Measurements from ENCODE around the gene FOXS1. TPM values are rescaled to one million over a fixed set of nuclear protein-coding genes. Genes with fewer than 3 reads are reported as not detected.

Gene FOXS1
- total and polyA plus RNA-seq, 2 experiments from 2014 or later = 0.87 to 1.1 TPM

GRCh38 chr20:31843881-31844280 lies 1.5 kb downstream of the FOXS1 start:
- no peaks in the 10 kb centered on the region for H4K20me1 ChIP-seq (ENCODE audit: insufficient read depth, poor library complexity, severe bottlenecking)
- no peak overlapping the region for H3K4me3 ChIP-seq
- H3K27me3 ChIP-seq = peaks cover 15% of the 10 kb centered on the region
- H3K9me2 ChIP-seq (replicated peaks; ENCODE audit: insufficient read depth) = no peaks in the 10 kb centered on the region
- no peaks in the 10 kb centered on the region for H3K36me3 ChIP-seq (replicated peaks; ENCODE audit: insufficient read depth, low read depth)
- no peak overlapping the region for H2AFZ ChIP-seq
- TF ChIP-seq CTCF (IDR thresholded peaks at IDR 0.05; ENCODE audit: poor library complexity) = no peak
- TF ChIP-seq EZH2phosphoT487 (IDR thresholded peaks at IDR 0.05; ENCODE audit: low read depth, severe bottlenecking, unreplicated experiment) = no peak
- no peak for TF ChIP-seq EZH2 (IDR thresholded peaks at IDR 0.05; ENCODE audit: borderline replicate concordance)
- DNase-seq (ENCODE audit: low spot score) = no peak
- 95% methylated on average over 5 of the region's 5 CpGs for WGBS (ENCODE audit: low lambda C conversion rate, missing lambda C conversion rate)
- no peak overlapping the region for H3K4me2 ChIP-seq
- H3K9me3 ChIP-seq (ENCODE audit: low read depth) = no peaks in the 10 kb centered on the region
- H3K4me1 ChIP-seq (ENCODE audit: insufficient read depth) = peaks cover 34% of the 10 kb centered on the region
- H3K27ac ChIP-seq = no peak overlapping the region
- H3K79me2 ChIP-seq = no peaks in the 10 kb centered on the region

GRCh38 chr20:31843288-31843687 lies 2.1 kb downstream of the FOXS1 start:
- no peaks in the 10 kb centered on the region for H3K79me2 ChIP-seq
- 77% methylated on average over 6 of the region's 6 CpGs for WGBS (ENCODE audit: low lambda C conversion rate, missing lambda C conversion rate)
- peaks cover 34% of the 10 kb centered on the region for H3K4me1 ChIP-seq (ENCODE audit: insufficient read depth)
- no peak overlapping the region for H3K4me2 ChIP-seq
- H2AFZ ChIP-seq = no peak overlapping the region
- peaks cover 9% of the 10 kb centered on the region for H3K27me3 ChIP-seq
- no peaks in the 10 kb centered on the region for H4K20me1 ChIP-seq (ENCODE audit: insufficient read depth, poor library complexity, severe bottlenecking)
- TF ChIP-seq EZH2 (IDR thresholded peaks at IDR 0.05; ENCODE audit: borderline replicate concordance) (no peak), EZH2phosphoT487 (IDR thresholded peaks at IDR 0.05; ENCODE audit: low read depth, severe bottlenecking, unreplicated experiment) (no peak), CTCF (IDR thresholded peaks at IDR 0.05; ENCODE audit: poor library complexity) (no peak)
- H3K4me3 ChIP-seq = no peak overlapping the region
- no peaks in the 10 kb centered on the region for H3K36me3 ChIP-seq (replicated peaks; ENCODE audit: insufficient read depth, low read depth)
- H3K9me2 ChIP-seq (replicated peaks; ENCODE audit: insufficient read depth) = no peaks in the 10 kb centered on the region
- H3K9me3 ChIP-seq (ENCODE audit: low read depth) = no peaks in the 10 kb centered on the region
- no peak for DNase-seq (ENCODE audit: low spot score)
- peak overlapping the region; percentile 28 for H3K27ac ChIP-seq

GRCh38 chr20:31842471-31843157 lies 2.8 kb downstream of the FOXS1 start:
- H3K4me3 ChIP-seq = no peak overlapping the region
- peaks cover 3% of the 10 kb centered on the region for H3K27me3 ChIP-seq
- peaks cover 40% of the 10 kb centered on the region for H3K4me1 ChIP-seq (ENCODE audit: insufficient read depth)
- H3K36me3 ChIP-seq (replicated peaks; ENCODE audit: insufficient read depth, low read depth) = no peaks in the 10 kb centered on the region
- TF ChIP-seq EZH2phosphoT487 (IDR thresholded peaks at IDR 0.05; ENCODE audit: low read depth, severe bottlenecking, unreplicated experiment) (no peak), EZH2 (IDR thresholded peaks at IDR 0.05; ENCODE audit: borderline replicate concordance) (no peak), CTCF (IDR thresholded peaks at IDR 0.05; ENCODE audit: poor library complexity) (no peak)
- H4K20me1 ChIP-seq (ENCODE audit: insufficient read depth, poor library complexity, severe bottlenecking) = no peaks in the 10 kb centered on the region
- peak overlapping the region; percentile 43 for H3K4me2 ChIP-seq
- no peak for DNase-seq (ENCODE audit: low spot score)
- no peaks in the 10 kb centered on the region for H3K9me2 ChIP-seq (replicated peaks; ENCODE audit: insufficient read depth)
- no peak overlapping the region for H2AFZ ChIP-seq
- H3K9me3 ChIP-seq (ENCODE audit: low read depth) = no peaks in the 10 kb centered on the region
- H3K27ac ChIP-seq = peak overlapping the region; percentile 28
- 54% methylated on average over 12 of the region's 12 CpGs for WGBS (ENCODE audit: low lambda C conversion rate, missing lambda C conversion rate)
- no peaks in the 10 kb centered on the region for H3K79me2 ChIP-seq
